Measurements from ENCODE around the gene ZNF672.

Gene ZNF672

DNA sequence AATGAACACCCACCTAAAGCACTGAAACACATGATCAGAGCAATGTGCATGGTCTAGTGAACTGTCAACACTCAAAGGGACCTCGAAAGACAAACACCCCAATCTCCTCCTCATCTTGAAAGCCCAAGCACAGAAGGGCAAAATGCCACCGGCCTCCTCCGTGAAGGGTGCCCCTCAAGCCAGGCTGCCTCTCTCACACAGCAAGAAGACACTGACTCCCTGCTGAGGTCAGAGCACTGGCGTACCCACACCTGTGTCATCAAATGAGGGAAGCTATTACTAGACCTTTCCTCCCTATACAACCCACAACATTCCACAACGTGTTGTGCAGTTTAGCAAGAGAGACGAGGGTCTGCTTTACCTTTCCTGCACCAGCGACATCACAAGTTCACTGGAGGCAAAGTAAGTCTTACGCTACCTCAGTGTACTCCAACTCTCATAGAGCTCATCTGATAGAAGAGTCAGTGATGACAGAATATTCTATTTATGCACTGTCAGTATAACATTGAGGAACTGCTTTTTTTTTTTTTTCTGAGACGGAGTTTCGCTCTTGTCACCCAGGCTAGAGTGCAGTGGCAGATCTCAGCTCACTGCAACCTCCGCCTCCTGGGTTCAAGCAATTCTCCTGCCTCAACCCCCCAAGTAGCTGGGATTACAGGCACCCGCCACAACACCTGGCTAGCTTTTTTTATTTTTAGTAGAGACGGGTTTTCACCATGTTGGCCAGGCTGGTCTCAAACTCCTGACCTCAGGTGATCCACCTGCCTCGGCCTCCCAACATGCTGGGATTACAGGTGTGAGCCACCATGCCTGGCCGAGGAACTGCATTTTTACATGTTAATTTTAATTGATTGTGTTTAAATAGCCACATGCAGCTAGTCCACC is 15.6 kb upstream of the ZNF672 start:
- TF ChIP-seq GATA2 (IDR thresholded peaks at IDR 0.05; ENCODE audit: low read depth, low read length) (no peak), GATA3 (IDR thresholded peaks at IDR 0.05; ENCODE audit: low read depth, low read length) (no peak)

- no peak for TF ChIP-seq GATA3 (IDR thresholded peaks at IDR 0.05; ENCODE audit: low read depth, low read length)
Observed at GRCh38 chr1:248823517-248824001, 14.5 kb upstream of the ZNF672 start.

DNA sequence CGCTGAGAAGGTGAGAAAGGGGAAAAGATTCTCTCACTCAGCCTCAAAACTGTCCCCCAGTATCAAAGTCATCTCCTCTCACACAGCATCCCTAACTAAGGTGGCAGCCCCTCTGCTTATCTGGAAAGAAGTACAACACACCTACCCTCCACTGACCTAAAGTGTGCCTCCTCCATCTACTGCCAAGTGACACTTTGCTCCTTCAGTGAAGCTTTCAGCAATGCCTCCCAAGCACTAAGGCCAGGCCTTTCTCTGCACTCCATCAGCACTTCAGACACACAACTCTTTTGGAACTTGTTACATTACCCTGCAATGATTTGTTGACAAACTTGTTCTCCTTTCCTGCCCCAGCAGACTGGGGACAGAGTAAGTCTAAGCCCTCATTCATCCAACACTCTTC is 13.7 kb upstream of the ZNF672 start:
- TF ChIP-seq GATA2 (IDR thresholded peaks at IDR 0.05; ENCODE audit: low read depth, low read length) (no peak), GATA3 (IDR thresholded peaks at IDR 0.05; ENCODE audit: low read depth, low read length) (no peak)

DNA sequence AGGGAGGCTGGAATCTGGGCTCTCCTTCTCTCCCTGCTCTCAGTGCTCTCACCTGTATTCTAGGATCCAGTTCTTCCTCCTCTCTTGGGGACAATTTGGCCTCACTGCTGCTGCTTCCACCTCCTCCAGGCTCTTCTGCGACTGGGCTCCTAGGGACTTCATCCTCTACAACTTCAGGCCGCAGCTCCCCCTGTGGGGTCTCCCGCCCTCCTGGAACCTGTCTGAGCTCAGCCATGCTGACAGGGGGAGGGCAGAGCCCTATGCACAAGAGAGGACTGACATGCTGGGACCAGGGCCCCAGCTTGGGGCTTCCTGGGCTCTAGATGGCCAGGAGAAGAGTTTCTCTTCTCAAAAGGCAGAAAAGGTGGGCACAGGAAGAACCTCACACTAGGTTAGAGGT is 13.3 kb upstream of the ZNF672 start:
- TF ChIP-seq GATA2 (IDR thresholded peaks at IDR 0.05; ENCODE audit: low read depth, low read length) (no peak), GATA3 (IDR thresholded peaks at IDR 0.05; ENCODE audit: low read depth, low read length) (no peak)

DNA sequence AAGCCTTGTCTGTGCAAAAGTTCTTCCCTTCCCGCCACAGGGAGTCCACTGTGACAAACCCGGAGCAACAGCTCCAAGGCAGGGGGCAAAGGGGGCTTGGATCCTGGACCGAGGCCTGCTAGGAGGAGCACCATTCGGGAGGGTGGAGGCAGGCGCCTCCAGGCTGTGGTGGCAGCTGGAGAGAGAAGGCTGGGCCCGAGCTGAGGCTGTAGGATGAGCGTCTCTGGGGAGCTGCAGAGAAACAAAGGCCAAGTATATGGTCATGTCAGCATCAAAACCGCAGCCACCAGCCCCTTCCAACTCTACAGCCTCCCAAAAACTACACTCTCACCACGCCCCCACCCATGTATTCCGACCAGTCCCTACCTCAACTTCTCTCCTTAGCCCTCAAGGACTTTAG is 12.9 kb upstream of the ZNF672 start:
- TF ChIP-seq GATA2 (IDR thresholded peaks at IDR 0.05; ENCODE audit: low read depth, low read length) (no peak), GATA3 (IDR thresholded peaks at IDR 0.05; ENCODE audit: low read depth, low read length) (no peak)

GRCh38 chr1:248825573-248825908 is 12.5 kb upstream of the ZNF672 start:
- no peak for TF ChIP-seq GATA3 (IDR thresholded peaks at IDR 0.05; ENCODE audit: low read depth, low read length)
- TF ChIP-seq GATA2 (IDR thresholded peaks at IDR 0.05; ENCODE audit: low read depth, low read length): no peak

- TF ChIP-seq GATA3 (IDR thresholded peaks at IDR 0.05; ENCODE audit: low read depth, low read length): no peak
- no peak for TF ChIP-seq GATA2 (IDR thresholded peaks at IDR 0.05; ENCODE audit: low read depth, low read length)
Observed at GRCh38 chr1:248825909-248826760, 11.9 kb upstream of the ZNF672 start, which contains the start of gene SH3BP5L. Gene SH3BP5L, minus strand, starts transcription at chr1:248825915. Its CDS starts 980 bp downstream, at chr1:248824935.

DNA sequence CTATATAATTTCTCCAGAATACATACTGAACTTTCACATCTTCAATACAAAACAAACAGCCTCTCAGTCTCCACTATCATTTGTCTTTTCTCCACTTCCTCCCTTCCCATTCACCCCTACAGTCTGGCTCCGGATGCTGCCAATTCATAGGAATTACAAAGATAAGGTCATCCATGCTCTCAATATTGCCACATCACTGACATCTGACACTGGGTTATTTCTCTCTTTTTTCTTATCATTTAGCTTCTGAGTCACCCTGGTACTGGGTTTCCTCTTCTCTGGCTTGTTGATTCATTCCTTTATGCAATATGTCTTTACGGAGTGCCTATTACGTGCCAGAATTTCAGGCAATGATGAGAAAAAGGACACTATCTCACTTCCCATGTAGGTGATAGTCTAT is 9.2 kb upstream of the ZNF672 start:
- TF ChIP-seq GATA2 (IDR thresholded peaks at IDR 0.05; ENCODE audit: low read depth, low read length): no peak
- no peak for TF ChIP-seq GATA3 (IDR thresholded peaks at IDR 0.05; ENCODE audit: low read depth, low read length)

DNA sequence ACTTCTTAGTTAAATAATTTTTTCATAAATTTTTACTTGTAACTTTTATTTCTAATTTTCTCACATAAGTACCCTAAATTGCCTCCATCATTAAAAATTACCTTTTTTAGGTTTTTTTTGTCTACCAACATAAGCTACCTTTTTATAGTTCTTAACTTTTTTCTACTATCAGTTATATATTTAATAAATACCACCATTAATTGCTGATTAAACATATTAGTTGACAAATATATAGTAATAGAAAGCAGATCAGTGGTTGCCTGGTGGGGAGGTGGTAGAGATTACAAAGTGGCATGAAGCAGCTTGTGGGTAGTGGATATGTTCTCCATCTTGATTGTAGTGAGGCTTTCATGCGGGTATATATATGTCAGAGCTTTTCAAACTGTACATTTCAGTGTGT is 6.2 kb upstream of the ZNF672 start:
- TF ChIP-seq GATA2 (IDR thresholded peaks at IDR 0.05; ENCODE audit: low read depth, low read length): no peak
- no peak for TF ChIP-seq GATA3 (IDR thresholded peaks at IDR 0.05; ENCODE audit: low read depth, low read length)

GRCh38 chr1:248834343-248834940 is 3.6 kb upstream of the ZNF672 start:
- no peak for TF ChIP-seq GATA3 (IDR thresholded peaks at IDR 0.05; ENCODE audit: low read depth, low read length)
- TF ChIP-seq GATA2 (IDR thresholded peaks at IDR 0.05; ENCODE audit: low read depth, low read length): no peak

- TF ChIP-seq GATA3 (IDR thresholded peaks at IDR 0.05; ENCODE audit: low read depth, low read length) (no peak), GATA2 (IDR thresholded peaks at IDR 0.05; ENCODE audit: low read depth, low read length) (no peak)
Observed at GRCh38 chr1:248837045-248837780, 811 bp upstream of the ZNF672 start.

GRCh38 chr1:248838357-248839167 is 538 bp downstream of the ZNF672 start:
- TF ChIP-seq GATA2 (IDR thresholded peaks at IDR 0.05; ENCODE audit: low read depth, low read length) (no peak), GATA3 (IDR thresholded peaks at IDR 0.05; ENCODE audit: low read depth, low read length) (no peak)

- TF ChIP-seq GATA3 (IDR thresholded peaks at IDR 0.05; ENCODE audit: low read depth, low read length) (no peak), GATA2 (IDR thresholded peaks at IDR 0.05; ENCODE audit: low read depth, low read length) (no peak)
Observed at GRCh38 chr1:248839168-248839555, 1.1 kb downstream of the ZNF672 start.
